Measurements from ENCODE around the gene IGFBP6.

GRCh38 chr12:53070877-53071492, 26.5 kb upstream of the IGFBP6 start:
- TF ChIP-seq POLR2A (IDR thresholded peaks at IDR 0.05) (no peak), CTCF (IDR thresholded peaks at IDR 0.05) (no peak)

All from sigmoid colon (tissue), 3 donors.